Measurements from ENCODE around the gene PPL. TPM values are rescaled to one million over a fixed set of nuclear protein-coding genes. Genes with fewer than 3 reads are reported as not detected.

Gene PPL
- total and polyA plus RNA-seq, 2 of the 13 experiments (the other 11 are each of a cell fraction or from before 2014, with no cell fraction given): 5.7 to 6.6 TPM

- TF ChIP-seq, protein P1, sequence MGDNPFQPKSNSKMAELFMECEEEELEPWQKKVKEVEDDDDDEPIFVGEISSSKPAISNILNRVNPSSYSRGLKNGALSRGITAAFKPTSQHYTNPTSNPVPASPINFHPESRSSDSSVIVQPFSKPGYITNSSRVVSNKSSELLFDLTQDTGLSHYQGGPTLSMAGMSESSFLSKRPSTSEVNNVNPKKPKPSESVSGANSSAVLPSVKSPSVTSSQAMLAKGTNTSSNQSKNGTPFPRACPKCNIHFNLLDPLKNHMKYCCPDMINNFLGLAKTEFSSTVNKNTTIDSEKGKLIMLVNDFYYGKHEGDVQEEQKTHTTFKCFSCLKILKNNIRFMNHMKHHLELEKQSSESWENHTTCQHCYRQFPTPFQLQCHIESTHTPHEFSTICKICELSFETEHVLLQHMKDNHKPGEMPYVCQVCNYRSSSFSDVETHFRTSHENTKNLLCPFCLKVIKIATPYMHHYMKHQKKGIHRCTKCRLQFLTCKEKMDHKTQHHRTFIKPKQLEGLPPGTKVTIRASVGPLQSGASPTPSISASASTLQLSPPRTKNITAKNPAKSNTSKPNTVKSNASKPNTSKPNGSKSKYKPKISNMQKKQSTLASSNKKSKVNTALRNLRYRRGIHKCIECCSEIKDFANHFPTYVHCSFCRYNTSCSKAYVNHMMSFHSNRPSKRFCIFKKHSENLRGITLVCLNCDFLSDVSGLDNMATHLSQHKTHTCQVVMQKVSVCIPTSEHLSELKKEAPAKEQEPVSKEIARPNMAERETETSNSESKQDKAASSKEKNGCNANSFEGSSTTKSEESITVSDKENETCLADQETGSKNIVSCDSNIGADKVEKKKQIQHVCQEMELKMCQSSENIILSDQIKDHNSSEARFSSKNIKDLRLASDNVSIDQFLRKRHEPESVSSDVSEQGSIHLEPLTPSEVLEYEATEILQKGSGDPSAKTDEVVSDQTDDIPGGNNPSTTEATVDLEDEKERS (CRISPR knock-in tag; IDR thresholded peaks at IDR 0.05): no peak
- TF ChIP-seq ZNF34 (CRISPR knock-in tag; IDR thresholded peaks at IDR 0.05; ENCODE audit: borderline replicate concordance): no peak
- TF ChIP-seq ZSCAN30 (CRISPR knock-in tag; IDR thresholded peaks at IDR 0.05): no peak
- TF ChIP-seq AHR (CRISPR knock-in tag; IDR thresholded peaks at IDR 0.05): no peak
Measured at GRCh38 chr16:4870138-4870671, 66.7 kb downstream of the PPL start (continued).

GRCh38 chr16:4869147-4869805 lies 67.7 kb downstream of the PPL start:
- H3K9ac ChIP-seq (ENCODE audit: insufficient read depth, low read depth, low read length): no peak overlapping the region
- in situ Hi-C loops (cut with HindIII; ENCODE audit: extremely low pct_ligation_motif_present, low pct_unique_long_range_greater_than_20kb): no loop called here
- FAIRE-seq (no peak), ATAC-seq (no peak), DNase-seq (ENCODE audit: low spot score) (no peak)
- H3K79me2 ChIP-seq (ENCODE audit: insufficient read depth, low read length): peaks cover 38% of the 10 kb centered on the region
- 87% methylated on average over 11 of the region's 13 CpGs for WGBS (ENCODE audit: low lambda C conversion rate)
- CTCF ChIA-PET (ENCODE audit: low intra/inter-chr PET ratio, low total read pairs): no interaction called here
- POLR2A ChIA-PET: no interaction called here
- H3K4me1 ChIP-seq (ENCODE audit: insufficient read depth, low read length): peaks cover 24% of the 10 kb centered on the region
- H3K27ac ChIP-seq (ENCODE audit: extremely low read length, insufficient read depth, low read length): no peak overlapping the region
- H4K20me1 ChIP-seq (ENCODE audit: insufficient read depth, low read length): no peaks in the 10 kb centered on the region; the same call in 1 of the 2 replicates
- intact Hi-C loops (cut with micrococcal nuclease; ENCODE audit: unreplicated experiment): no loop called here
- H2AFZ ChIP-seq (ENCODE audit: low read length): no peak overlapping the region
- H3K9me3 ChIP-seq (ENCODE audit: low read length): no peaks in the 10 kb centered on the region
- H3K4me2 ChIP-seq (ENCODE audit: low read depth, low read length): no peak overlapping the region
- no peaks in the 10 kb centered on the region for H3K27me3 ChIP-seq (ENCODE audit: control insufficient read depth in 1 of 2, insufficient read depth in 2 of 2, low read length in 2 of 2)
- BruUV-seq (replicated peaks): no TSS peak
- H3K36me3 ChIP-seq (replicated peaks in 1 of 2; ENCODE audit: control insufficient read depth in 1 of 2, insufficient read depth in 2 of 2, low read length in 2 of 2): peaks cover 32 to 69% of the 10 kb centered on the region in 2 experiments
- H3K4me3 ChIP-seq (replicated peaks in 1 of 3; ENCODE audit: insufficient read depth in 1 of 3, low read depth in 2 of 3, low read length in 3 of 3): no peak overlapping the region
- TF ChIP-seq, protein P2, sequence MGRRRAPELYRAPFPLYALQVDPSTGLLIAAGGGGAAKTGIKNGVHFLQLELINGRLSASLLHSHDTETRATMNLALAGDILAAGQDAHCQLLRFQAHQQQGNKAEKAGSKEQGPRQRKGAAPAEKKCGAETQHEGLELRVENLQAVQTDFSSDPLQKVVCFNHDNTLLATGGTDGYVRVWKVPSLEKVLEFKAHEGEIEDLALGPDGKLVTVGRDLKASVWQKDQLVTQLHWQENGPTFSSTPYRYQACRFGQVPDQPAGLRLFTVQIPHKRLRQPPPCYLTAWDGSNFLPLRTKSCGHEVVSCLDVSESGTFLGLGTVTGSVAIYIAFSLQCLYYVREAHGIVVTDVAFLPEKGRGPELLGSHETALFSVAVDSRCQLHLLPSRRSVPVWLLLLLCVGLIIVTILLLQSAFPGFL (CRISPR knock-in tag; IDR thresholded peaks at IDR 0.05): no peak
- TF ChIP-seq YY1 (IDR thresholded peaks at IDR 0.05; ENCODE audit: insufficient read depth, insufficient replicate concordance, low read depth, low read length) (no peak), FLYWCH1 (CRISPR knock-in tag; IDR thresholded peaks at IDR 0.05) (no peak), ZNF33B (CRISPR knock-in tag; IDR thresholded peaks at IDR 0.05) (no peak), ZNF333 (CRISPR knock-in tag; IDR thresholded peaks at IDR 0.05; ENCODE audit: borderline replicate concordance) (no peak), ZNF619 (CRISPR knock-in tag; IDR thresholded peaks at IDR 0.05) (no peak), ZNF292 (CRISPR knock-in tag; IDR thresholded peaks at IDR 0.05; ENCODE audit: borderline replicate concordance, low read depth) (no peak), ATF4 (CRISPR knock-in tag; IDR thresholded peaks at IDR 0.05) (no peak), ZNF775 (CRISPR knock-in tag; IDR thresholded peaks at IDR 0.05; ENCODE audit: borderline replicate concordance) (no peak)
- TF ChIP-seq, protein P3, sequence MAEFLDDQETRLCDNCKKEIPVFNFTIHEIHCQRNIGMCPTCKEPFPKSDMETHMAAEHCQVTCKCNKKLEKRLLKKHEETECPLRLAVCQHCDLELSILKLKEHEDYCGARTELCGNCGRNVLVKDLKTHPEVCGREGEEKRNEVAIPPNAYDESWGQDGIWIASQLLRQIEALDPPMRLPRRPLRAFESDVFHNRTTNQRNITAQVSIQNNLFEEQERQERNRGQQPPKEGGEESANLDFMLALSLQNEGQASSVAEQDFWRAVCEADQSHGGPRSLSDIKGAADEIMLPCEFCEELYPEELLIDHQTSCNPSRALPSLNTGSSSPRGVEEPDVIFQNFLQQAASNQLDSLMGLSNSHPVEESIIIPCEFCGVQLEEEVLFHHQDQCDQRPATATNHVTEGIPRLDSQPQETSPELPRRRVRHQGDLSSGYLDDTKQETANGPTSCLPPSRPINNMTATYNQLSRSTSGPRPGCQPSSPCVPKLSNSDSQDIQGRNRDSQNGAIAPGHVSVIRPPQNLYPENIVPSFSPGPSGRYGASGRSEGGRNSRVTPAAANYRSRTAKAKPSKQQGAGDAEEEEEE (CRISPR knock-in tag; IDR thresholded peaks at IDR 0.05; ENCODE audit: borderline replicate concordance): no peak

Measured in HepG2 (cell line).